IPS DF 4.7 (cell line): Measurements from ENCODE around the gene MT1X.
"Not testable (repeated sequence)": the region's sequence is repeated elsewhere in the genome, so short reads cannot be mapped to it uniquely, and the experiment has no call there.

Experiments
- DNase-seq: peaks from one replicate; pipeline ENCODE4 v3.0.0-alpha.2; 2013; ENCODE audit warnings: low spot score; ENCODE audit errors: extremely low read depth

The MT1X gene

DNA sequence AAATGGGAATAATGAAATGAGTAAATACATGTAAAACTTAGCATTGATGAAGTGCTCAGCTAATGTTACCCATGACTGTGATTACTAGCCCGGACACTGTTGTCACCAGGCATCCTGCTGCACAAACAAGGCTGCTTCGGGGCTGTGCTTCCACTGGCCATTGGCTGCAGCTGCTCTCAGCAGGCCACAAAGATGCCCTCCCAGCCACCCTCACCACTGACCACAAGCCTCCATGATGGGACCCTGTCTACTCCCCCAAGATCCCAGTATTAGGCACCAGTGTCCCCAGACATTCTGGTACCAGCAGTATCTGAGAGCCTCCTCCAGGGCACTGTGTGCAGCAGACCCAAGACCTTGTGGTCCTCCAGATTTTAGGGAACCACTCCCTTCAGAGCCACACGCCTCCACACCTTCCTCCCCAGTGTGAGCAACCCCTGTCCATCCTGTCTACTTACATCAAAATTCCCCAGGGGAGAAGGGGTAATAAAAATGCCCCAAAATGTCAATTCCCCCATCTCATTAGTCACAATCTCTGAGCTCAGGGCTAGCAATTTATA is 28.0 kb downstream of the MT1X start:
- no peak for DNase-seq

GRCh38 chr16:56711862-56712261 is 29.6 kb downstream of the MT1X start:
- DNase-seq = no peak

DNA sequence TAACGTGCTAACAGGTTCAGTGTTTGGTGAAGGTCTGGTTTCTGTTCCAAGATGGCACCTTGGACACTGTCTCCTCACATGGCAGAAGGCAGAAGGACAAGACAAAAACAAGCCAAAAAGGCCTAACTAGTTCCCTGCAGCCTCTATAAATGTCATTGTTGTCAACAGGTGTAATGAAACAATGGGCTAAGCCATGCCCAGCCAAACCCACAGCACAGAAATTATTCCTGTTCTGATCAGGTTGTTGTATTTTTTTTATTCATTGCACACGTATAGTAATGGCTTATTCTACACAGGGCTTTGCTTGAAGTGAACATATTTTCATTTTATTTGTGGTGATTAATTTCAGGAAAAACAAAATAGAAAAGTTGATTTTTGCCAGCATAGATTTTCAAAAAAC is 31.5 kb downstream of the MT1X start:
- no peak for DNase-seq

DNA sequence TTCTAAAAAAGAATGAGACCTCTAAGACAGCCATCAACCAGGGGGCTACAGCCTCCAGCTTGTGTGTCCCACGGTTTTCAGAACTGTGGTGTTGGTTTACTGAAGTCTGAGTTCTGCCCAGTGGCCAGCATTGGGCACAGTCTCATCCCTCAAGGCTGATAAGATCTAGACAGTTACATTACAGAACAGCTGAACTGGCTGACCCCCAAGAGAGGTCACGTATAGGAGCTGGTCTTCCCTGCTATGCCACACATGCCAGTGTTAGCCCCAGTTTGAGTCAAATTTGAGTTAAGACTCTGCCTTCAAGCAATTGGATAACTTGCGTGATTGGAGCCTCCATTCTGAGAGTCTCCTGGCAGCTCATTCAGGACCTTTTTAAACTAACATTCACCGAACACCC is 32.9 kb downstream of the MT1X start:
- DNase-seq = no peak

DNA sequence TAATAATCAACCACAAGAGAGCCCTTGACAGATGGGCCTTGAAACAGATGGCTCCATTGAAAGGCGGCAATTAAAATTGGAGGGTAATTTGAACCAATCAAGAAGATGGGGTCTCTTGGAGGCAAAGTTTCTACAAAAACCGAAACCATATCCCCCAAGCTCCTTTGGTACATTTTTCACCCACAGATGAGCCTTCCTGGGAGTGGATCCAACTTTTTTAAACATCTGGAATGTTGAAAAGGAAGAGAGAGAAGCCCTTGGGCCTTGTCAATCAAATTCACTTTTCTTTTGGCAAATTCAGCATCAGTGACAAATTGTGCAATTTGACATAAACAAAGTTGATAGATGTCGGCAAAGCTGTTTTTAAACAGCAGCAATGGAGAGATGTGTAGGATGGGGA is 34.5 kb downstream of the MT1X start:
- no peak for DNase-seq

DNA sequence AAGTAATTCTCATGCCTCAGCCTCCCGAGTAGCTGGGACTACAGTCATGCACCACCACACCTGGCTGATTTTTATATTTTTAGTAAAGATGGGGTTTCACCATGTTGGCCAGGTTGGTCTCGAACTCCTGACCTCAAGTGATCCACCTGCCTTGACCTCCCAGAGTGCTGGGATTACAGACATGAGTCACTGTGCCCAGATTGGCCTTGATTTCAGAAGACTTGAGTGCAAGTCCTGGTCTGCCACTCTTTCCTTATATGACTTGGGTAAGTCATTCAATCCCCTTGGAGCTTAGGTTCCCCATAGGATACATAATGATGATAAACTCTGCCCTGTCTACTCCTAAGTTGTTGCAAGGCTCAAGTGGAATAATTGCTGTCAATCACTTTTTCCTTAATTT is 35.3 kb downstream of the MT1X start:
- not testable (repeated sequence) for DNase-seq

GRCh38 chr16:56722200-56722842 is 40.1 kb downstream of the MT1X start:
- DNase-seq = no peak

DNA sequence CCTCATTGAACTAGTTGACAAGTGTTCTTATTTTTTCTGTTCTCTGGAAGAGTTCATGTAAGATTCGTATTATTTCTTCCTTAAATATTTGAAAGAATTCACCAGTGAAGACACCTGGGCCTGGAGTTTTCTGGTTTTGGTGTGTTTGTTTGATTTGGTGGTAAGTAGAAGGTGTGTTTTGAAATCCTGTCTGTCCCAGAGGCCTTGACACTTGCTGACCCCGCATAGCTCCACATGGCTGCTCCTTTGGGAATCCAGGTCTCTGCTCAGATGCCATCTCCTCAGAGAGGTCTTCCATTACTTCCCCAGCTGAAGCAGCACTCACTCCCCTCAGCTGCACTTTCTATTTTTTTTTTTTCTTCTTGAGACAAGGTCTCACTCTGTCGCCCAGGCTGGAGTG is 41.9 kb downstream of the MT1X start:
- no peak for DNase-seq

DNA sequence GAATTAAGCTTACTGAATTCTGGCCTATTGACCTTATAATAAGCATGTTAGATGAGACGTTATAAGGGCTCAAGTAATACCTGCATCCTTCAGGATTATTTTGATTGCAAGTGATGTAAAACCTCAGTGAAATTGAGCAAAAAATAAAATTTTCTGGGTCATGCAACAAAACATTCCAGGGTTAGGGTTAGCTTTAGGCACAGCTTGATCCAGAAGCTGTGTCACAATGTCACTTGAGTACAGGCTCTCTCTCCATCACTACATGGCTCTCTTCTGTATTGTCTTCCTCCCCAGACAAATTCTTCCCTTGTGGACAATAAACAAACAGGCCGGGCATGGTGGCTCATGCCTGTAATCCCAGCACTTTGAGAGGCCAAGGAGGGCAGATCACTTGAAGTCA is 44.0 kb downstream of the MT1X start:
- DNase-seq = no peak

DNA sequence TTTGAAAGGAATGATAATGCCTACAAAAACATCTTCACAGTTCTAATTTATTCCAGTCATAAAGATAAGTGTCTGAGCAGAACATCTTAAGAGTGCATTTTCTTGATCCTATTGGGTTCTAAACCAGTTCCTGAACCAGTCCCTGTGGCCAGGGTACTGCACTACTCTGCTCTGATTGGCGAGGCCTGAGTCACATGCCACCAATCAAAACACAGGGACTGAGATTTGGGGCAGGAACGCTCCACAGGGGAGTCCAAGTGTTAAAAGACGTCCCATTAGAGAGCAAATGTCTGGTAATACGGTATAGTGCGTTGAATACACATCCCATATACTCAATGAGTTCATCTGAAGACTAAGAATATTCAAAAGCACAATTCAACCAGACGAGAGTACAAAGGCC is 44.7 kb downstream of the MT1X start:
- DNase-seq = no peak

DNA sequence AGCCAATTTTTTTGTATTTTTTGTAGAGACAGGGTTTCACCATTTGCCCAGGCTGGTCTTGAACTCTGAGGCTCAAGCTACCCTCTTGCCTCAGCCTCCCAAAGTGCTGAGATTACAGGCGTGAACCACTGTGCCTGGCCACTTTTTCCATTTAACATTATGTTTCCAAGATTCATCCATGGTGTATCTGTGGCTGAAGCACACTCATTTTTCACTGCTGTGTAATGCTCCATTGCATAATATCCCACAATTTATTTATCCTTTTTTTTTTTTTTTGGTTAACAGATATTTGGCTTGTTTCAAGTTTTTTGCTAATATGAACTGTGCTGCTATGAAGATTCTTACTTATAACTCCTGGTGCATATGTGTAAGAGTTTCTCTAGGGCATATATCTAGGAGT is 45.8 kb downstream of the MT1X start:
- DNase-seq = no peak

DNA sequence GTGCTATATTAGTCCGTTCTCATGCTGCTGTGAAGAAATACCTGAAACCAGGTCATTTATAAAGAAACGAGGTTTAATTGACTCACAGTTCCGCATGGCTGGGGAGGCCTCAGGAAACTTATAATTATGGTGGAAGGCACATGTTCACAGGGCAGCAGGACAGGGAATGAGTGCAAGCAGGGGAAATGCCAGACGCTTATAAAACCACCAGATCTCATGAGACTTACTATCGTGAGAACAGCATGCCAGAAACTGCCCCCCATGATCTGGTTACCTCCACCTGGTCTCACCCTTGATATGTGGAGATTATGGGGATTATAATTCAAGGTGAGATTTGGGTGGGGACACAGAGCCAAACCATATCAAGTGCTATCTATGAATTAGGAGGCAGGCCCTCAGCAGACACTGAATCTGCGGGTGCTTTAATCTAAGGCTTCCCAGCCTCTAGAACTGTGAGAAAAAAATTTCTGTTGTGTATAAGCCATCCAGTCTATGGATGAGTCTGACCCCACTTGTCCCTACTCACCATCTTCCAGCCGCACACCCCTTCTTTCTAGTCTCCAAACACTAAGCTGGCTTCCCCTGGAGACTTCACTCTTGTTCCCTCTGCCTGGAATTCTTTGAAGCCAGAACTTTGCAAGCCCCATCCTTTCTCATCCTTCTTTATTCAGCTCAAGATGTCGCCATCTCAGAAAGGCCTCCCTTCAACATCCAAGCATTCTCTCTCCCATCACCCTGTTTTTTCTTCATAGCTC is 46.9 kb downstream of the MT1X start:
- no peak for DNase-seq

DNA sequence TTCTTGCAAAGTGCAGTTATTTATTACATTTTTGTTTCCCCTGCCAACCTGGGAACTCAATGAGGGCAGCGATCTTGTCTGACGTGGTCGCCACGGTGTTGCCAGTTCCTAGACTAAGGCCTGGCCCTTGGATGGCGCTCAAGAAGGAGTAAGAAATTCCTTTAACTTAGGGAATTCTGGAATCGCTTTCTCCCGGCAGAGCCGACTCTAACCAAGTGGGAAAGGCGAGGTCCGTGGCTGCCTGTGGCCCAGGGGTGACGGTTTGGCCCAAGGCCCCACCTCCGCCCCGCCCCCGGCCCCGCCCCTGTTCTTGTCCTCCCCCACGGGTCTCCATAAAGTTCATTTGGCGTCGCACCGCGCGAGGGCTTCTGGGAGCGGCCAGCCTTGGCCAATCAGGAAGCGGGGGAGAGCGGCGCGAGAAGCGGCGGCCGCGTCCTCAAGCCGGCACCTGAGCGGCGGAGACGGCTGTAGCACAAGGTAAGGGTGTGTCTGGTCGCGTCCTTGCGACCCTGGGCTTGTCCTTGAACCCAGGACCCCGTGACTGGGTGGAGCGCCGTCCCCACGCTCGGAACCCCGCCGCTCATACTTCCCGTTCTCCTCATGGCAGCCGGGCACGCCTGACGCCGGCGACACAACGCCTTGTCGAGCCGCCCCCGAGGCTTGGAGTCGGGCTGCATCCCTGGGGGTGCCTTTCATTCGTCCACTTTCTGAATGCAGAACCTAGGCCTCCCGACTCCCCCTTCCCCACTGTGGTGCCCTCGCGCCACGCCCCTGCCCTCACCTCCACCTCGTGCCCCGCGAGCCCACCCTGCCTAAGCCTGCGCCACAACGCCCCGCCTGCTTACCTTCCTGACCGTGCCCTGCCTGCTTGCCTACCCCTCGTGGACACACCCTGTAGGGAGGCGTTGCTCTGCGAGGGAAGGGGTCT is 47.7 kb downstream of the MT1X start, which contains the start of gene NUP93:
NUP93 (plus strand) TSS at position 395 of the 928 bp plus-strand sequence. CDS start 18,119 bp downstream, outside the sequence.
- DNase-seq = no peak

DNA sequence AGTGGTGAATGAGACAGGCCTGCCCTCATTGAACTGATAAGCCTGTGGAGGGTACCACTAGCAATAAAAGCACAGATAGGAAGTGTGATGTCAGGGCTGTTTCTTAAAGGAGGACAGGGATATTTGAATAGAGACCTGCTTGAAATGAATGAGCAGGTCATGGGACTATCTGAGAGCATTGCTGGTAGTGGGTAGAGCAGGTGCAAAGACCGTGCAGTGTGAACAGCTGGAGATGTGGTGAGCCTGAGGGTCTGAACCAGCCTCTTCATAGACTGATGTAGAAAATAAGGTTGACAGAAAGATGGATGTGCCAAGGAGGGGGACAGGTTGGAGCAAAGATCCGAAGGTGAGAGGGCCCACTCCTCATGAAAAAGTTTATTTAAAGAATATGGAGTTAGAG is 50.1 kb downstream of the MT1X start:
- no peak for DNase-seq

GRCh38 chr16:56732832-56733231 is 50.6 kb downstream of the MT1X start:
- DNase-seq = no peak
